GM23338 (cell line): ENCODE results near the gene FUT4. TPM values are rescaled to one million over a fixed set of nuclear protein-coding genes. Genes with fewer than 3 reads are reported as not detected.

Source experiments
- ATAC-seq: fragments of 200-7000 bp; cut with Tn5 transposase; 3 replicates; pipeline ENCODE4 v1.9.1; 2020
- DNase-seq: peaks from one replicate; pipeline ENCODE4 v3.0.0-alpha.2; 2015; ENCODE audit warnings: low spot score
- H2AFZ ChIP-seq: fragments of 200-600 bp; sonication (generic); 2 replicates; pipeline ENCODE4 v1.8.0; 2016; ENCODE audit warnings: antibody characterized with exemption, mild to moderate bottlenecking, moderate library complexity
- H3F3A ChIP-seq: fragments of 200-600 bp; sonication (generic); replicated peaks from 2 replicates; pipeline ENCODE4 v1.8.0; 2017; ENCODE audit warnings: antibody characterized with exemption, mixed run types, low read depth
- H3K27ac ChIP-seq: fragments of 200-600 bp; sonication (generic); 2 replicates; pipeline ENCODE4 v1.6.1; 2016; ENCODE audit warnings: low read depth
- H3K27me3 ChIP-seq: fragments of 200-600 bp; sonication (generic); 2 replicates; pipeline ENCODE4 v1.8.0; 2016; ENCODE audit warnings: mild to moderate bottlenecking, mixed run types, moderate library complexity; ENCODE audit not compliant: insufficient read depth
- H3K36me3 ChIP-seq: fragments of 200-600 bp; sonication (generic); 2 replicates; pipeline ENCODE4 v1.8.0; 2016; ENCODE audit warnings: mild to moderate bottlenecking; ENCODE audit not compliant: insufficient read depth
- H3K4me1 ChIP-seq: fragments of 200-600 bp; sonication (generic); 2 replicates; pipeline ENCODE4 v1.8.0; 2016; ENCODE audit warnings: mild to moderate bottlenecking, moderate library complexity; ENCODE audit not compliant: insufficient read depth
- H3K4me2 ChIP-seq: fragments of 200-600 bp; sonication (generic); 2 replicates; pipeline ENCODE4 v1.7.1; 2017; ENCODE audit warnings: mixed run types
- H3K4me3 ChIP-seq: fragments of 200-600 bp; sonication (generic); 2 replicates; pipeline ENCODE4 v1.6.1; 2016; ENCODE audit warnings: mixed run types
- H3K79me2 ChIP-seq: fragments of 200-600 bp; sonication (generic); replicated peaks from 2 replicates; pipeline ENCODE4 v1.8.0; 2017; ENCODE audit warnings: mild to moderate bottlenecking; ENCODE audit not compliant: insufficient read depth
- H3K9me2 ChIP-seq: fragments of 200-600 bp; sonication (generic); 2 replicates; pipeline ENCODE4 v1.8.0; 2017; ENCODE audit not compliant: insufficient read depth
- H4K20me1 ChIP-seq: fragments of 200-600 bp; sonication (generic); replicated peaks from 2 replicates; pipeline ENCODE4 v1.8.0; 2017; ENCODE audit warnings: mild to moderate bottlenecking; ENCODE audit not compliant: insufficient read depth
- H3K27ac Mint-ChIP-seq: 2 replicates; pipeline ENCODE4 v1.8.0; 2020; ENCODE audit warnings: inconsistent platforms, mild to moderate bottlenecking, moderate library complexity, mixed read lengths
- H3K27me3 Mint-ChIP-seq: 3 replicates; pipeline ENCODE4 v1.8.0; 2022; ENCODE audit warnings: low read depth, mild to moderate bottlenecking, moderate library complexity, mixed read lengths, inconsistent platforms; ENCODE audit not compliant: insufficient read depth, poor library complexity
- H3K36me3 Mint-ChIP-seq: 3 replicates; pipeline ENCODE4 v1.8.0; 2021; ENCODE audit warnings: low read depth, mild to moderate bottlenecking, inconsistent platforms, moderate library complexity, mixed read lengths
- H3K4me1 Mint-ChIP-seq: 3 replicates; pipeline ENCODE4 v1.8.0; 2020; ENCODE audit warnings: mild to moderate bottlenecking, inconsistent platforms, mixed read lengths
- H3K4me3 Mint-ChIP-seq: 3 replicates; pipeline ENCODE4 v1.8.0; 2021; ENCODE audit warnings: moderate library complexity, mild to moderate bottlenecking, inconsistent platforms, mixed read lengths
- H3K9me3 Mint-ChIP-seq: 3 replicates; pipeline ENCODE4 v1.8.0; 2020; ENCODE audit warnings: moderate library complexity, mild to moderate bottlenecking, inconsistent platforms, mixed read lengths
- ZNF462 ChIP-seq: fragments of 250-450 bp; sonication (Bioruptor Pico); IDR thresholded peaks from 2 replicates; pipeline ENCODE4 v1.5.0; 2020; ENCODE audit warnings: mild to moderate bottlenecking, moderate library complexity
- polyA plus RNA-seq: library from polyadenylated mRNA; unstranded; fragments of >200 nt; fragmentation: Nextera tagmentation; extraction: Ambion mirVana; gene quantifications from 2 replicates; pipeline ENCODE4 v1.2.1, GENCODE V29; 2016
- total RNA-seq: library from RNA; depleted of rRNA; stranded (reverse); fragments of >200 nt; shearing (Covaris generic); gene quantifications from 2 replicates; pipeline ENCODE4 v1.2.3, GENCODE V29; 2014; rRNA removed
- TF ChIP-seq, protein P1 (sequence below), 2 experiments: fragments of 200-600 bp in 1 of 2; sonication (generic) in 1 of 2; conservative IDR thresholded peaks; 2 replicates each; pipeline versions ENCODE4 v1.5.1 to v1.6.1; 2016 to 2017; ENCODE audit warnings: antibody characterized with exemption in 2 of 2, low read depth in 2 of 2, mild to moderate bottlenecking in 2 of 2, moderate library complexity in 1 of 2

The FUT4 gene
- total and polyA plus RNA-seq, 2 experiments from 2014 or later = 2.4 to 7.4 TPM

DNA sequence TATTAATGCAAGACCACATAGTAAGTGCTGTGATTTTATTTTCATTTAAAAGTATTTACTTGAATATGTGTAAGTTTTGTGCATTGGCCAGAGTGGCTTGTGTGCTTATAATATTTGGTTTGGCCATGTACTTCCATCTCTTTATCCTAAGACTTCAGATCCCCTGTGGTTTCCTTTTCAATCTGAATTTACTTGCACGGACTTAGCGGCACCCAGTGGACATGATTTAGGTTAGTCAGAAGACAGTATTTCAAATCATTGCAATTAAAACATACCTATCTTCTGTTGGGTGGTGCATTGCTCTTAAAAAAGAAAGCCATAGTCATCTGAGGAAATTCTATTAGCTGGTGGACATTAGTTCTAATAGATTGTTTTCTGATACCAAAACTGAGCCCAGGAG lies 54.2 kb downstream of the FUT4 start:
- peaks cover 16% of the 10 kb centered on the region; the same call in 2 of the 3 replicates for H3K9me3 Mint-ChIP-seq
- no peaks in the 10 kb centered on the region for H3K79me2 ChIP-seq
- no peak overlapping the region for H3K4me3 ChIP-seq

More for the DNA sequence above, 54.2 kb downstream of the FUT4 start:
- H3K27me3 Mint-ChIP-seq = no peaks in the 10 kb centered on the region
- H3K4me1 Mint-ChIP-seq = peaks cover 3% of the 10 kb centered on the region; the same call in 2 of the 3 replicates
- Histone ChIP-seq H3K4me1 (no peaks in the 10 kb centered on the region; the same call in 1 of the 2 replicates), H3K4me2 (no peak overlapping the region), H3K27ac (no peak overlapping the region), H3K27me3 (no peaks in the 10 kb centered on the region), H3K36me3 (no peaks in the 10 kb centered on the region), H3F3A (no peaks in the 10 kb centered on the region), H4K20me1 (no peaks in the 10 kb centered on the region), H2AFZ (no peak overlapping the region), H3K9me2 (no peaks in the 10 kb centered on the region)
- H3K36me3 Mint-ChIP-seq = peaks cover 7% of the 10 kb centered on the region; the same call in 2 of the 3 replicates
- peak; percentile 16 for DNase-seq
- ATAC-seq = no peak
- no peak overlapping the region for H3K27ac Mint-ChIP-seq
- no peak for TF ChIP-seq ZNF462 (CRISPR knock-in tag)
- TF ChIP-seq, protein P1, sequence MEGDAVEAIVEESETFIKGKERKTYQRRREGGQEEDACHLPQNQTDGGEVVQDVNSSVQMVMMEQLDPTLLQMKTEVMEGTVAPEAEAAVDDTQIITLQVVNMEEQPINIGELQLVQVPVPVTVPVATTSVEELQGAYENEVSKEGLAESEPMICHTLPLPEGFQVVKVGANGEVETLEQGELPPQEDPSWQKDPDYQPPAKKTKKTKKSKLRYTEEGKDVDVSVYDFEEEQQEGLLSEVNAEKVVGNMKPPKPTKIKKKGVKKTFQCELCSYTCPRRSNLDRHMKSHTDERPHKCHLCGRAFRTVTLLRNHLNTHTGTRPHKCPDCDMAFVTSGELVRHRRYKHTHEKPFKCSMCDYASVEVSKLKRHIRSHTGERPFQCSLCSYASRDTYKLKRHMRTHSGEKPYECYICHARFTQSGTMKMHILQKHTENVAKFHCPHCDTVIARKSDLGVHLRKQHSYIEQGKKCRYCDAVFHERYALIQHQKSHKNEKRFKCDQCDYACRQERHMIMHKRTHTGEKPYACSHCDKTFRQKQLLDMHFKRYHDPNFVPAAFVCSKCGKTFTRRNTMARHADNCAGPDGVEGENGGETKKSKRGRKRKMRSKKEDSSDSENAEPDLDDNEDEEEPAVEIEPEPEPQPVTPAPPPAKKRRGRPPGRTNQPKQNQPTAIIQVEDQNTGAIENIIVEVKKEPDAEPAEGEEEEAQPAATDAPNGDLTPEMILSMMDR (conservative IDR thresholded peaks at IDR 0.05; ENCODE audit: low read depth in 2 of 2) = peak; percentile 24 to 45; a peak in 2 of 4 replicates
- H3K4me3 Mint-ChIP-seq = no peak overlapping the region

Other genes starting within 250 kb of the FUT4 start
- gene IZUMO1R, start 239.3 kb upstream of the FUT4 start, total RNA-seq = not detected in 2 replicates
- gene IZUMO1R, start 239.3 kb upstream of the FUT4 start, polyA plus RNA-seq = not detected in 2 replicates
- 0.17 and 0.23 TPM in 2 replicates for gene GPR83, start 142.5 kb upstream of the FUT4 start, total RNA-seq
- gene GPR83, start 142.5 kb upstream of the FUT4 start, polyA plus RNA-seq = 0.18 and 0.35 TPM in 2 replicates
- 36.5 and 38.5 TPM in 2 replicates for gene MRE11, start 50.1 kb upstream of the FUT4 start, total RNA-seq
- gene MRE11, start 50.1 kb upstream of the FUT4 start, polyA plus RNA-seq = 17.3 and 23.3 TPM in 2 replicates
- gene ANKRD49, start 49.9 kb upstream of the FUT4 start, total RNA-seq = 16.0 and 16.6 TPM in 2 replicates
- gene ANKRD49, start 49.9 kb upstream of the FUT4 start, polyA plus RNA-seq = 30.4 and 35.2 TPM in 2 replicates
- not detected in 2 replicates for gene C11orf97, start 31.5 kb upstream of the FUT4 start, total RNA-seq
- gene C11orf97, start 31.5 kb upstream of the FUT4 start, polyA plus RNA-seq = not detected in 2 replicates
- gene PIWIL4, start 23.4 kb downstream of the FUT4 start, total RNA-seq = 0.23 and 0.66 TPM in 2 replicates
- gene PIWIL4, start 23.4 kb downstream of the FUT4 start, polyA plus RNA-seq = 0.23 and 0.33 TPM in 2 replicates
- 18.7 TPM in 2 replicates for gene AMOTL1, start 224.4 kb downstream of the FUT4 start, total RNA-seq
- gene AMOTL1, start 224.4 kb downstream of the FUT4 start, polyA plus RNA-seq = 4.1 and 4.3 TPM in 2 replicates